H9 (cell line): ENCODE results near the gene MATN1. TPM values are rescaled to one million over a fixed set of nuclear protein-coding genes. Genes with fewer than 3 reads are reported as not detected.

Experiments
- DNase-seq: peaks from one replicate; pipeline ENCODE4 v3.0.0-alpha.2; 2017
- H2AFZ ChIP-seq: one replicate; pipeline ENCODE4 v1.6.1; 2013; ENCODE audit warnings: mild to moderate bottlenecking, low read length, control low read depth, moderate library complexity
- H2AK5ac ChIP-seq: 2 replicates; pipeline ENCODE4 v1.6.1; 2013; ENCODE audit warnings: low read length, control low read depth, mixed read lengths; ENCODE audit not compliant: insufficient read length
- H2BK120ac ChIP-seq: one replicate; pipeline ENCODE4 v1.6.1; 2013; ENCODE audit warnings: low read depth, mild to moderate bottlenecking, low read length, control low read depth, inconsistent platforms; ENCODE audit not compliant: poor library complexity, severe bottlenecking
- H2BK12ac ChIP-seq: 2 replicates; pipeline ENCODE4 v1.6.1; 2013; ENCODE audit warnings: low read length, control low read depth, mixed read lengths, low read depth; ENCODE audit not compliant: insufficient read length
- H2BK15ac ChIP-seq: 2 replicates; pipeline ENCODE4 v1.6.1; 2013; ENCODE audit warnings: low read depth, low read length, control low read depth
- H2BK20ac ChIP-seq: one replicate; pipeline ENCODE4 v1.6.1; 2013; ENCODE audit warnings: low read depth, mild to moderate bottlenecking, low read length, control low read depth, inconsistent platforms; ENCODE audit not compliant: poor library complexity, severe bottlenecking
- H2BK5ac ChIP-seq: 2 replicates; pipeline ENCODE4 v1.6.1; 2013; ENCODE audit warnings: low read length, control low read depth, mixed read lengths; ENCODE audit not compliant: insufficient read length
- H3K14ac ChIP-seq: 2 replicates; pipeline ENCODE4 v1.6.1; 2013; ENCODE audit warnings: low read length, control low read depth; ENCODE audit not compliant: insufficient read depth
- H3K18ac ChIP-seq: 2 replicates; pipeline ENCODE4 v1.6.1; 2013; ENCODE audit warnings: low read depth, mild to moderate bottlenecking, mixed read lengths, low read length, control low read depth; ENCODE audit not compliant: insufficient read length
- H3K23ac ChIP-seq: 2 replicates; pipeline ENCODE4 v1.6.1; 2013; ENCODE audit warnings: low read length, control low read depth, mixed read lengths, low read depth; ENCODE audit not compliant: insufficient read length
- H3K23me2 ChIP-seq: 2 replicates; pipeline ENCODE4 v1.6.1; 2013; ENCODE audit warnings: low read depth, mild to moderate bottlenecking, mixed read lengths, low read length, control low read depth; ENCODE audit not compliant: insufficient read length, poor library complexity, severe bottlenecking
- H3K27ac ChIP-seq: 2 replicates; pipeline ENCODE4 v1.5.1; 2013; ENCODE audit warnings: low read length, control low read depth, mixed read lengths, low read depth; ENCODE audit not compliant: insufficient read length
- H3K27me3 ChIP-seq: 2 replicates; pipeline ENCODE4 v1.6.1; 2013; ENCODE audit warnings: low read length, control low read depth, inconsistent platforms; ENCODE audit not compliant: insufficient read depth
- H3K4ac ChIP-seq: 2 replicates; pipeline ENCODE4 v1.6.1; 2013; ENCODE audit warnings: low read depth, mild to moderate bottlenecking, control low read depth, inconsistent platforms, low read length, moderate library complexity
- H3K4me1 ChIP-seq: 2 replicates; pipeline ENCODE4 v1.6.1; 2013; ENCODE audit warnings: low read length, control low read depth, inconsistent platforms; ENCODE audit not compliant: insufficient read depth
- H3K4me2 ChIP-seq: 2 replicates; pipeline ENCODE4 v1.6.1; 2013; ENCODE audit warnings: low read length, control low read depth, mixed read lengths; ENCODE audit not compliant: insufficient read length, insufficient read depth
- H3K56ac ChIP-seq: 2 replicates; pipeline ENCODE4 v1.6.1; 2013; ENCODE audit warnings: low read depth, mild to moderate bottlenecking, mixed read lengths, low read length, control low read depth; ENCODE audit not compliant: insufficient read length
- H3K79me1 ChIP-seq: 2 replicates; pipeline ENCODE4 v1.6.1; 2013; ENCODE audit warnings: low read depth, mild to moderate bottlenecking, moderate library complexity, low read length, control low read depth, inconsistent platforms; ENCODE audit not compliant: insufficient read depth, poor library complexity, severe bottlenecking
- H3K79me2 ChIP-seq: 2 replicates; pipeline ENCODE4 v1.6.1; 2013; ENCODE audit warnings: low read length, control low read depth, inconsistent platforms; ENCODE audit not compliant: insufficient read depth
- H3K9ac ChIP-seq: 2 replicates; pipeline ENCODE4 v1.6.1; 2013; ENCODE audit warnings: low read length, control low read depth, mixed read lengths; ENCODE audit not compliant: insufficient read length; ENCODE audit errors: extremely low read depth
- H3K9me3 ChIP-seq: one replicate; pipeline ENCODE4 v1.6.1; 2013; ENCODE audit warnings: low read depth, low read length, inconsistent platforms; ENCODE audit not compliant: control insufficient read depth
- H3T11ph ChIP-seq: one replicate; pipeline ENCODE4 v1.6.1; 2013; ENCODE audit warnings: mild to moderate bottlenecking, low read length, control low read depth, inconsistent platforms
- H4K20me1 ChIP-seq: one replicate; pipeline ENCODE4 v1.6.1; 2013; ENCODE audit not compliant: control insufficient read depth, insufficient read length, insufficient read depth
- H4K5ac ChIP-seq: 2 replicates; pipeline ENCODE4 v1.6.1; 2013; ENCODE audit warnings: low read depth, mild to moderate bottlenecking, mixed read lengths, low read length, control low read depth; ENCODE audit not compliant: insufficient read length
- H4K8ac ChIP-seq: replicated peaks from 2 replicates; pipeline ENCODE4 v1.6.1; 2013; ENCODE audit warnings: low read length, control low read depth, mixed read lengths, low read depth; ENCODE audit not compliant: insufficient read length
- H4K91ac ChIP-seq: 2 replicates; pipeline ENCODE4 v1.6.1; 2013; ENCODE audit warnings: low read depth, mild to moderate bottlenecking, moderate library complexity, mixed read lengths, low read length, control low read depth; ENCODE audit not compliant: insufficient read length
- H3K27ac Mint-ChIP-seq, 3 experiments: 2 replicates in 2 of 3; 3 replicates in 1 of 3; pipeline ENCODE4 v1.8.0; 2020 to 2021; ENCODE audit warnings: mixed read lengths in 3 of 3, mild to moderate bottlenecking in 1 of 3, moderate library complexity in 1 of 3
- H3K27me3 Mint-ChIP-seq: 2 replicates; pipeline ENCODE4 v1.8.0; 2021; ENCODE audit warnings: low read depth, mild to moderate bottlenecking, moderate library complexity, mixed read lengths
- H3K36me3 Mint-ChIP-seq, 3 experiments: 2 replicates in 2 of 3; 3 replicates in 1 of 3; pipeline ENCODE4 v1.8.0; 2020 to 2021; ENCODE audit warnings: low read depth in 3 of 3, mixed read lengths in 3 of 3; ENCODE audit not compliant: insufficient read depth in 1 of 3
- H3K4me1 Mint-ChIP-seq, 2 experiments: 2 replicates each; pipeline ENCODE4 v1.8.0; 2020; ENCODE audit warnings: mixed read lengths in 2 of 2
- H3K4me3 Mint-ChIP-seq, 2 experiments: 2 replicates in 1 of 2; 3 replicates in 1 of 2; pipeline ENCODE4 v1.8.0; 2020 to 2021; ENCODE audit warnings: mild to moderate bottlenecking in 2 of 2, mixed read lengths in 2 of 2, moderate library complexity in 1 of 2
- H3K9me3 Mint-ChIP-seq, 2 experiments: 2 replicates in 1 of 2; 3 replicates in 1 of 2; pipeline ENCODE4 v1.8.0; 2020; ENCODE audit warnings: mild to moderate bottlenecking in 2 of 2, mixed read lengths in 2 of 2, moderate library complexity in 1 of 2
- WGBS: extraction: QIAGEN DNeasy Blood & Tissue Kit; methylation state at CpG from one replicate; pipeline ENCODE4 v1.1.7; 2013; ENCODE audit warnings: missing lambda C conversion rate, low lambda C conversion rate, mixed read lengths; ENCODE audit not compliant: insufficient read length; ENCODE audit errors: extremely low coverage; 5-methylcytosine and 5-hydroxymethylcytosine counted together
- total RNA-seq: library from RNA; stranded (reverse); gene quantifications from 2 replicates; pipeline ENCODE4 v1.2.1, GENCODE V29; 2021
- TF ChIP-seq, protein P1 (sequence below): fragments of 200-600 bp; sonication (generic); conservative IDR thresholded peaks from 3 replicates; pipeline ENCODE4 v1.8.0; 2021; ENCODE audit warnings: antibody characterized with exemption, mild to moderate bottlenecking

MATN1 gene
- total RNA-seq, 1 experiment from 2014 or later = not detected

DNA sequence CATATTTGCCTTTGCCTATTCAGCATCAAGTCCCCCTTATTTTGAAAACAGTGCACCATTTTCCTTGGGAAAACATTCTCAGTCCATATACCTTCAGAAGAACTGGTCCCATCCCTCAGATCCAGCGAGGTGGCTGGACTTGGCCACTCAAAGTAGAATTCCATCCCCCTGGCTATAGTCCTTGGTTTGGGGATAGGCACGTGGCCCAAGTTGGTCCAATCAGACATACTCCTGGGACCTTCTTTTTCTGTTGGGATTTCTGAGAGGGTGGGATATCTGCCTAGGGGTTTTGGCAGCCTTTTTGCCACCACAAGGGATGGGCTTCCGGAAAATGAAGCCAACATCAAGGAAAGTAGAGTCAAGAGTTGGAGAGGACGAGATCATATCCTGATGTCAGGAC lies 10.7 kb upstream of the MATN1 start:
- TF ChIP-seq, protein P1, sequence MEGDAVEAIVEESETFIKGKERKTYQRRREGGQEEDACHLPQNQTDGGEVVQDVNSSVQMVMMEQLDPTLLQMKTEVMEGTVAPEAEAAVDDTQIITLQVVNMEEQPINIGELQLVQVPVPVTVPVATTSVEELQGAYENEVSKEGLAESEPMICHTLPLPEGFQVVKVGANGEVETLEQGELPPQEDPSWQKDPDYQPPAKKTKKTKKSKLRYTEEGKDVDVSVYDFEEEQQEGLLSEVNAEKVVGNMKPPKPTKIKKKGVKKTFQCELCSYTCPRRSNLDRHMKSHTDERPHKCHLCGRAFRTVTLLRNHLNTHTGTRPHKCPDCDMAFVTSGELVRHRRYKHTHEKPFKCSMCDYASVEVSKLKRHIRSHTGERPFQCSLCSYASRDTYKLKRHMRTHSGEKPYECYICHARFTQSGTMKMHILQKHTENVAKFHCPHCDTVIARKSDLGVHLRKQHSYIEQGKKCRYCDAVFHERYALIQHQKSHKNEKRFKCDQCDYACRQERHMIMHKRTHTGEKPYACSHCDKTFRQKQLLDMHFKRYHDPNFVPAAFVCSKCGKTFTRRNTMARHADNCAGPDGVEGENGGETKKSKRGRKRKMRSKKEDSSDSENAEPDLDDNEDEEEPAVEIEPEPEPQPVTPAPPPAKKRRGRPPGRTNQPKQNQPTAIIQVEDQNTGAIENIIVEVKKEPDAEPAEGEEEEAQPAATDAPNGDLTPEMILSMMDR = no peak
- no peak overlapping the region; a peak in 2 of 7 replicates for H3K27ac Mint-ChIP-seq

More for the DNA sequence above, 10.7 kb upstream of the MATN1 start:
- H3K18ac ChIP-seq = no peak overlapping the region
- H3K56ac ChIP-seq = no peak overlapping the region
- H3K4me2 ChIP-seq = no peak overlapping the region
- H3K4ac ChIP-seq = no peak overlapping the region
- no peak overlapping the region for H2BK120ac ChIP-seq
- Mint-ChIP-seq H3K36me3 (no peaks in the 10 kb centered on the region), H3K4me3 (no peak overlapping the region), H3K4me1 (peaks cover 16 to 17% of the 10 kb centered on the region in 2 experiments), H3K9me3 (no peaks in the 10 kb centered on the region), H3K27me3 (peaks cover 7% of the 10 kb centered on the region)
- no peak overlapping the region for H3T11ph ChIP-seq
- no peak overlapping the region for H2BK15ac ChIP-seq
- H2BK12ac ChIP-seq = no peak overlapping the region
- no peak overlapping the region for H2BK20ac ChIP-seq
- H4K20me1 ChIP-seq = no peaks in the 10 kb centered on the region
- H4K91ac ChIP-seq = no peak overlapping the region
- H2BK5ac ChIP-seq = no peak overlapping the region
- no peaks in the 10 kb centered on the region for H3K79me2 ChIP-seq
- no peak overlapping the region for H2AFZ ChIP-seq
- no peak overlapping the region for H2AK5ac ChIP-seq
- no peak overlapping the region for H3K9ac ChIP-seq
- no peaks in the 10 kb centered on the region for H3K79me1 ChIP-seq
- no peak overlapping the region for H4K8ac ChIP-seq
- no peak overlapping the region for H3K23ac ChIP-seq
- no peak overlapping the region for H3K14ac ChIP-seq
- no peaks in the 10 kb centered on the region for H3K4me1 ChIP-seq
- no peaks in the 10 kb centered on the region for H3K27me3 ChIP-seq
- no CpG with 5 or more reads among the region's 4 CpGs for WGBS
- H3K23me2 ChIP-seq = no peaks in the 10 kb centered on the region
- H4K5ac ChIP-seq = no peak overlapping the region
- no peak for DNase-seq
- H3K27ac ChIP-seq = no peak overlapping the region
- H3K9me3 ChIP-seq = no peaks in the 10 kb centered on the region
